HG02588 (cell line): Measurements from ENCODE around the gene PPP3CA.

Source experiments
- ATAC-seq: cut with Tn5 transposase; IDR thresholded peaks from one replicate; pipeline ENCODE4 v1.9.1; 2021; ENCODE audit warnings: mild to moderate bottlenecking, moderate library complexity; ENCODE audit not compliant: unreplicated experiment

The PPP3CA gene

DNA sequence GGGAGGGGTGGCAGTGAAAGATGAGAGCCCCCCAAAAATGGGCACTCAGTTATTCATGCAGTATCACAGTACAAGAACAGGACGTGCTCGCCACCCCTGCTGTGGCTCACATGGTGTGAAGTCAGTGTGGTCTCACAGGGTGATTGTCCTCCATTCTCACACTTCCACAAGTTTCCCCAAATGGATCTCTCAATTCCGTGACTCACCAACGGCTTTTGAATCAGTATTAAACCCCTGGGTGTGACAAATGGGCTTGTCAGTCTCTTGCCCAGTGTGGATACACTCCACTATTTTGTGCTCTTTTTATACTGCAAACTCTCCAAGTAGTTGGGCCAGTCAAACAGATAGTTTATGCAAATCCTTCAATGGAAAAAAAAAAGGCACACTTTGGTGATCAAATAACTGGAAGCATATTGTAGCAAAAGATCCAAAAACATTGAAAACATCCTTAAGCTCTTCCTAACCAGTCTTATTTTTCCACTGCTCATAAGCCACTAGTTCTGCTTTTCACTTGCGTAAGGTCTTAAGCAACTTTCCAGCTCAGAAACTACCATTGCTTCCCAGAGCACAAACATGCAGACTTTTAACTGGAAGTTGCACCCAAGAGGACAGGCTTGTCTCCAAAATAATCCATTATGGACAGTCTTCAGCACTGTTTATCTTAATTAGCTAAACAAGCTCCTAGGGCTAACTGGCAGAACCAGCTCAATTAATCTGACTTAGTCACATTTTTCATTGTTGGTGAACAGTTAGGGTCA lies 365.7 kb downstream of the PPP3CA start:
- no peak for ATAC-seq

DNA sequence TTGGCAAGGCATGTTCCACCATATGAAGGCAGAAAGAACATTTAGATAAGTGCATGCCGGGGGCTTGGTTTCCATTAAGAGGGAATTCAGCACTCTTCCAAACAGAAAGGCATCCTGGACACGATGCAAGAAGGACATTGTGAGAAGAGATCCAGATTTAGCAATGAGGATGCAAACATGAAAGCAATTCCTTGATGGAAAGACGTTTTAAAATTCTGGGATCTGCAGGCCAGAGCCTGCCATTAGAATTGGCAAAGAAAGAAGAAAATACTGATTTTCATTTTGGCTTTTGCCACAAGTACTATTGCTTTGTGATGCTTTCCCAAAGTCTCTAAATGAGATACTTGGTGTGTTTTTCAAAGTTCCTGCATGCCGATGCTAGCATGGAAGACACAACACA lies 367.6 kb downstream of the PPP3CA start:
- no peak for ATAC-seq

DNA sequence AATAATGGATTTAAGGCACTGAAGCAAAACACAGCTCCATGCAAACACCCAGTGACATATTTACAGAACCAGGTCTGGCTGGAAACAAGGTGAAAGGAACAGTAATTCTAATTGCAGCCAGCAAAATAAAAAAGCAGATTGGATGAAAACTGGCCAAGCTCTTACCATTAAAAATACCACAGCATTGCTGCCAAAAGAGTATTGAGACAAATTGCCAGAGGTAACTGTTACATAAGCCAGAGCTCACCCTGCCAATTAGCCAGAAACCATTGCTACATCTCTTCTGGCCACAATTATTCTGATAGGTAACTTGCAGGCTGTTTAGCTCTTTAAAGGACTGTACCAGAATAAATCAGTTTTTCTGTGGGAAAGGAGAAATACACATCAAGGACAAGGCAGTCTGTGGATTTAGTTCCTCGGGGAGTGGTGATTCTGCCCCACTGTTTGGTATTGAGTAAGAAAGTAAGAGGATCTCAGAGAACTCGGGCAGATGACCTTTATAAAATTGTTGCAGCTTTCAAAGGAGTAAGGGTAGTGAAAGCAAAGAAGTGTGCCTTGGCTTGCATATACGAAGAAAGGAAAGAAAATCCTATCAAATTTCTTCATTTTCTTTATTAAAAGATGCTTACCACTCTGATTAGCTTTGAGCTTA lies 369.5 kb downstream of the PPP3CA start:
- ATAC-seq, result no peak

- ATAC-seq, result no peak
Observed at GRCh38 chr4:100977274-100977673, 370.1 kb downstream of the PPP3CA start.
